ENCODE results near the gene MAN1C1. TPM values are rescaled to one million over a fixed set of nuclear protein-coding genes. Genes with fewer than 3 reads are reported as not detected.

MAN1C1 gene
- total RNA-seq, 1 donor from 2014 or later: 9.1 TPM

DNA sequence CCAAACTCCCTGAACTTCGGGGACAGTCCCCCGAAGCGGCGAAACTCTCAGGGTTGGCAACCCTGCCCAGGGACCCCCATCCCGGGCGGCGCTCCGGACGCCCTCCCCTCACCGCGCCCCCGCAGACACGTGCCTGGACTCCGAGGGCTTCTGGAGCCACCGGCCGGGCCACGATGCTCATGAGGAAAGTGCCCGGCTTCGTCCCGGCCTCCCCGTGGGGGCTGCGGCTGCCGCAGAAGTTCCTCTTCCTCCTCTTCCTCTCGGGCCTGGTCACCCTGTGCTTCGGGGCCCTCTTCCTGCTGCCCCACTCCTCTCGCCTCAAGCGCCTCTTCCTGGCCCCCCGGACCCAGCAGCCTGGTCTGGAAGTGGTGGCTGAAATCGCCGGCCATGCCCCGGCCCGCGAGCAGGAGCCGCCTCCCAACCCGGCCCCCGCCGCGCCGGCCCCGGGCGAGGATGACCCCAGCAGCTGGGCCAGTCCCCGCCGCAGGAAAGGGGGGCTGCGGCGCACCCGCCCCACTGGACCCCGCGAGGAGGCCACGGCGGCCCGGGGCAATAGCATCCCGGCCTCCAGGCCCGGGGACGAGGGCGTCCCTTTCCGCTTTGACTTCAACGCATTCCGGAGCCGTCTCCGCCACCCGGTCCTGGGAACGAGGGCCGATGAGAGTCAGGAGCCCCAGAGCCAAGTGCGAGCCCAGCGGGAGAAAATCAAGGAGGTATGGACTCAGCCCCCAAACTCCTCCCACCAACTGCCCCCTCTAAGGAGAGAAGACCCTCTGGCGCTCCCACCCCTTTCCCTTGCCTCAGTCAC, 1.2 kb downstream of the MAN1C1 start:
- no peaks in the 10 kb centered on the region for H3K9me3 Mint-ChIP-seq
- H3K36me3 Mint-ChIP-seq: no peaks in the 10 kb centered on the region
- no peak for DNase-seq (ENCODE audit: extremely low spot score, unreplicated experiment)
- TF ChIP-seq, protein P1, sequence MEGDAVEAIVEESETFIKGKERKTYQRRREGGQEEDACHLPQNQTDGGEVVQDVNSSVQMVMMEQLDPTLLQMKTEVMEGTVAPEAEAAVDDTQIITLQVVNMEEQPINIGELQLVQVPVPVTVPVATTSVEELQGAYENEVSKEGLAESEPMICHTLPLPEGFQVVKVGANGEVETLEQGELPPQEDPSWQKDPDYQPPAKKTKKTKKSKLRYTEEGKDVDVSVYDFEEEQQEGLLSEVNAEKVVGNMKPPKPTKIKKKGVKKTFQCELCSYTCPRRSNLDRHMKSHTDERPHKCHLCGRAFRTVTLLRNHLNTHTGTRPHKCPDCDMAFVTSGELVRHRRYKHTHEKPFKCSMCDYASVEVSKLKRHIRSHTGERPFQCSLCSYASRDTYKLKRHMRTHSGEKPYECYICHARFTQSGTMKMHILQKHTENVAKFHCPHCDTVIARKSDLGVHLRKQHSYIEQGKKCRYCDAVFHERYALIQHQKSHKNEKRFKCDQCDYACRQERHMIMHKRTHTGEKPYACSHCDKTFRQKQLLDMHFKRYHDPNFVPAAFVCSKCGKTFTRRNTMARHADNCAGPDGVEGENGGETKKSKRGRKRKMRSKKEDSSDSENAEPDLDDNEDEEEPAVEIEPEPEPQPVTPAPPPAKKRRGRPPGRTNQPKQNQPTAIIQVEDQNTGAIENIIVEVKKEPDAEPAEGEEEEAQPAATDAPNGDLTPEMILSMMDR (conservative IDR thresholded peaks at IDR 0.05): no peak
- H3K27ac Mint-ChIP-seq: peak overlapping the region; percentile 52
- peaks cover 19% of the 10 kb centered on the region for H3K4me1 Mint-ChIP-seq (ENCODE audit: unreplicated experiment)
- peak overlapping the region; percentile 88 for H3K4me3 Mint-ChIP-seq
- H3K27me3 Mint-ChIP-seq: peaks cover 65% of the 10 kb centered on the region

DNA sequence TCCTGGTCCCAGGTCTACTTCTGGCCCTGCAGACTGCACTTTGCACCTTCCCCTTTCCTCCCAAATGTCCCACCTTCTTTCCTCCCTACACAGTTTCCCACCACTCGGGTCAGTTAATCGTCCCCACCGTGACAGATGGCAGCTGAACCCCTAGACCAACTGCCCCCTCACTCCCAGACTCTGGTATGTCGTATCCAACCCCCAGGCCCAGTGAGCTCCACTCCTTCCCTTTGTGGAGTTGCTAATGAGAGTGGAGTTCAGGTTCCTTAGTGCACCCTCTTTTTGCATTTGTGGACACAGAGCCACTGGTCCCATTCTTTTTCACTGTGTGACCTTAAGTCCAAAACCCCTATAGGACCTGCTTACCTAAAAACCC, 1.8 kb downstream of the MAN1C1 start:
- DNase-seq (ENCODE audit: extremely low spot score, unreplicated experiment): no peak
- H3K36me3 Mint-ChIP-seq: no peaks in the 10 kb centered on the region
- peaks cover 64% of the 10 kb centered on the region for H3K27me3 Mint-ChIP-seq
- H3K27ac Mint-ChIP-seq: peak overlapping the region; percentile 52
- no peaks in the 10 kb centered on the region for H3K9me3 Mint-ChIP-seq
- TF ChIP-seq, protein P1 (conservative IDR thresholded peaks at IDR 0.05): no peak
- peak overlapping the region; percentile 88 for H3K4me3 Mint-ChIP-seq
- H3K4me1 Mint-ChIP-seq (ENCODE audit: unreplicated experiment): peaks cover 19% of the 10 kb centered on the region

DNA sequence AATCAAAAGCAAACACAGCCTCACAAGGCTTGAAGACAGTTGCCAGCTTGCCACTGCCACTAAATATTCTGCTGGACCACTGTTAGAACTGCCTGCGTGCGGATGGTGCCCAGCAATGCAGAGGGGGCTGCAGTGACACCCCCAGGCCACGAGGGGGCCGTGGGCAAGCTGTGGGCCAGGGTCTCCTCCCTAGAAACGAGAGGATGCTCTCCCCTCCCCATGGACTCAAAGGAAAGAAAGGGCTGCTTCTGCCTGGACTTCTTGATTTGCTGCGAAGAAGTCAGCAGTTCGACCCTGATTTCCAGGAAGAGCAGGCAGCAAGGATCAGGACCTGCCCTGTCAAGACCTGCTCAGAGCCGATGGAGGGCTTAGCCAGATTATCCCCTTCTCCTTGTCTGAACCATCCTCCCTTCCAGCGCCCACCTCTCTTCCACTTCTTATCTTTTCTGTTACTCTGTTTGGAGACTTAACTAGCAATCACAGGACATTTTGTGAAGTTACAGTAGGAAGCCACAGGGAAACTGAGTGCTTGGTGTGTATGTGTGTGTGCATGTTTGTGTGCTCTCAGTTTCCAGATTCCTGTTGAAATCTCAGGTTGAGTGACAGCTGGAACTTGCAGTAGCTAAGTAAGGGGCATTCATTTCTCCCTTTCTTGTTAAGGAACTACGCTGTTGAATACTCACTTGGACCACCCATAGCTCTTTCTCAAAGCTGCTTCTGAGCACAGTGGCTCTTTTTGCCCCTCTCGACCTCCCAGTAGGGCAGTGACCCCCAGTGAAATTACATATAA, 2.7 kb downstream of the MAN1C1 start:
- Mint-ChIP-seq H3K27ac (peak overlapping the region; percentile 34), H3K4me3 (peak overlapping the region; percentile 88), H3K36me3 (no peaks in the 10 kb centered on the region), H3K27me3 (peaks cover 56% of the 10 kb centered on the region), H3K4me1 (ENCODE audit: unreplicated experiment) (peaks cover 19% of the 10 kb centered on the region), H3K9me3 (no peaks in the 10 kb centered on the region)
- DNase-seq (ENCODE audit: extremely low spot score, unreplicated experiment): peak; percentile 80
- TF ChIP-seq, protein P1 (conservative IDR thresholded peaks at IDR 0.05): peak; percentile 96

DNA sequence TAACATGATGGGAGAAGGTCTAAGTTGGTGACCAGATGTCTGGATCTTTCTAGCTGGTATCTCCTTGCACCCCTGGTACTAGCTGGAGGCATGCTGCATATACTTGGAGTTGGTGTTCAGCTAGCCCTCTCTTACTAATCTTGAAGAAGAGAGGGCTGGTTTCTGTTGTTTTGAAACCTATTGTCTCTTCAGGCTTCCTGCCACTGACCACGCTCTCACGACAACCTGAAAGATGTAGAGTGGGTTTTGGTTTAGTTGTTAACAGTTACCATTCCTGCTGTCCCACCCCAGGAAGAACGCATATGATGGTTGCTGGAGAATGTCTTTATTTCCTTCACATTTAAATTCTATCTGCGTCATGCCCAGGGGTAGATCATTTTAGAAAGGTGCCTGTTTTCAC, 3.6 kb downstream of the MAN1C1 start:
- peak overlapping the region; percentile 88 for H3K4me3 Mint-ChIP-seq
- peaks cover 19% of the 10 kb centered on the region for H3K4me1 Mint-ChIP-seq (ENCODE audit: unreplicated experiment)
- H3K27me3 Mint-ChIP-seq: peaks cover 50% of the 10 kb centered on the region
- no peaks in the 10 kb centered on the region for H3K9me3 Mint-ChIP-seq
- DNase-seq (ENCODE audit: extremely low spot score, unreplicated experiment): no peak
- H3K36me3 Mint-ChIP-seq: no peaks in the 10 kb centered on the region
- TF ChIP-seq, protein P1 (conservative IDR thresholded peaks at IDR 0.05): no peak
- no peak overlapping the region for H3K27ac Mint-ChIP-seq

DNA sequence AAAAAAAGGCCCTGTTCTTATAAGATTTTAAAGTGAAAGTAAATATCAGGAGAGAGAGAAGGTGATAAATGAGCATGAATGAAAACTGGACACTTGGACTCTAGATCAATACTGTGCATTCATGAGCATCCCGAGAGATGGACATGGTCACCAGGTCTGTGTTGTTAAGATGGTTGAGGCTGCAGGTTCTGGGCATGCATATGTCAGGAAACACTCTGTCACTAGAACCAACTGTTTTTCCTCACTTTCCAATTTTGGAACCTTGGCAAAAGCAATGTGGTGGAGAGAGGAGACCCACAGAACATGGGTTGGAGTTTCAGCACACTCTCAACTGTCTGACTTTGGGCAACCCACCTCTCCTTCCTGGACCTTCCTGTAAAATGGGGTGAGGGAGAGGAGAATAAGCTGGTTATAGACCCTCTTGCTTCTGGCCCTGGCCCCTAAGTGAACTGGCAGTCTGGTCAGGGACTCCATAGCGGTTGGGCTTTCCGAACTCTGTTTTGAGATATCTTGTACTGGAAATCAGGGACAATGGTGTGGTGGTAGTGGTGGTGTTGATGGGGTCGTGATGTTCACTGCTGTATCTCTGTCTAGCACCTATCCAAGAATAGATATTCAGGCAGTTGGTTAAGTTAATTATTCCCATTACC, 4.2 kb downstream of the MAN1C1 start:
- Mint-ChIP-seq H3K36me3 (no peaks in the 10 kb centered on the region), H3K9me3 (no peaks in the 10 kb centered on the region), H3K4me3 (no peak overlapping the region), H3K27me3 (peaks cover 43% of the 10 kb centered on the region), H3K27ac (no peak overlapping the region), H3K4me1 (ENCODE audit: unreplicated experiment) (peaks cover 13% of the 10 kb centered on the region)
- TF ChIP-seq, protein P1 (conservative IDR thresholded peaks at IDR 0.05): no peak
- no peak for DNase-seq (ENCODE audit: extremely low spot score, unreplicated experiment)

Data from type B pancreatic cell (in vitro differentiated cells).